Keratinocyte (primary cell): ENCODE data around the gene NT5DC4.

Source experiments
- CTCF ChIP-seq, 3 experiments: IDR thresholded peaks in 1 of 3; conservative IDR thresholded peaks in 1 of 3; optimal IDR thresholded peaks in 1 of 3; 2 replicates in 2 of 3; 3 replicates in 1 of 3; pipeline versions ENCODE3 to v1.5.1; 2011; ENCODE audit warnings: low read length in 3 of 3, mild to moderate bottlenecking in 3 of 3, moderate library complexity in 2 of 3, control low read depth in 1 of 3, inconsistent platforms in 1 of 3; ENCODE audit not compliant: insufficient read depth in 2 of 3; ENCODE audit errors: extremely low read depth in 1 of 3
- EZH2 ChIP-seq: IDR thresholded peaks from one replicate; pipeline ENCODE4 v1.6.1; 2012; ENCODE audit warnings: inconsistent platforms, mild to moderate bottlenecking, low read length, moderate library complexity

- no peak for TF ChIP-seq CTCF (optimal IDR thresholded peaks at IDR 0.05 in 1 of 3, IDR thresholded peaks at IDR 0.05 in 1 of 3, conservative IDR thresholded peaks at IDR 0.05 in 1 of 3; ENCODE audit: extremely low read depth in 1 of 3, insufficient read depth in 2 of 3, low read length in 3 of 3)
- no peak for TF ChIP-seq EZH2
Observed at GRCh38 chr2:112709703-112710102, 11.1 kb upstream of the NT5DC4 start.
